ENCODE measurements around the gene TRIM10. TPM values are rescaled to one million over a fixed set of nuclear protein-coding genes. Genes with fewer than 3 reads are reported as not detected.

The TRIM10 gene
- 1.2 and 2.1 TPM in 2 replicates for total RNA-seq (2014; rRNA removed; shearing (Covaris generic))

- DNase-seq (ENCODE audit: low spot score): no peak
Observed at GRCh38 chr6:30160785-30161531, at the start of gene TRIM10. TRIM10 (minus strand) TSS chr6:30161211; CDS start chr6:30160858, 353 bp downstream.

DNA sequence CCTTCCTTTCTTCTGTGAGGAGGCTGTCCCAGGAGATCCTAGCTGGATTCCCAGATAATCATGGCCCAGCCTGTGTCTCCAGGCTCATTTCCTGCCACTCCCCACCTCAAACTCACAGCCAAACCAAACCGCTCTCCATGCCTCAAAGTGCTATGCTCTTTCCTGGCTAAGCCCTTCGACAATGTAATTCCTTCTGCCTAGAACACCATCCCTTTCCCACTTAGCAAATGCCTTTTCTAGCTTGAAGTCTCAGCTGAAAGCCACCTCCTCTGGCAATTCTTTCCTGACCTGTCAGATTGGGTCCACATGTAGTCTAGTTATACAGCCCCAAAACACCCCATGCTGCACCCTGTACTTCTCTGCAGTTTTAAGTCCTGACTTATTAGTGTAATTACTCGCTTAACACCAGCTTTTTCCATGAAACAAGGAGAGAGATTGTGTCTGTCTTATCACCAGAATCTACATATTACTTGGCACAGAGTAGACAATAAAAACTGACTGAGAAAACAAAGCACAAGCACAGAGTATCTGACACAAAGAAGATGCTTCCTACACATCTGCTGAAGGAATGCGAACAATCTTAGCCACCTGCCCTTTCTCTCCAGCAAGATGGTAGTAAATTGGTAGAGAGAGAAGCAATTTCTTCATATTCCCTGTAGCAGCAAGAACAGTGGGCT lies 46.7 kb upstream of the TRIM10 start:
- no peak for DNase-seq (ENCODE audit: low spot score)

GRCh38 chr6:30206799-30207618 lies 46.0 kb upstream of the TRIM10 start:
- peak; percentile 64 for DNase-seq (ENCODE audit: low spot score)

DNA sequence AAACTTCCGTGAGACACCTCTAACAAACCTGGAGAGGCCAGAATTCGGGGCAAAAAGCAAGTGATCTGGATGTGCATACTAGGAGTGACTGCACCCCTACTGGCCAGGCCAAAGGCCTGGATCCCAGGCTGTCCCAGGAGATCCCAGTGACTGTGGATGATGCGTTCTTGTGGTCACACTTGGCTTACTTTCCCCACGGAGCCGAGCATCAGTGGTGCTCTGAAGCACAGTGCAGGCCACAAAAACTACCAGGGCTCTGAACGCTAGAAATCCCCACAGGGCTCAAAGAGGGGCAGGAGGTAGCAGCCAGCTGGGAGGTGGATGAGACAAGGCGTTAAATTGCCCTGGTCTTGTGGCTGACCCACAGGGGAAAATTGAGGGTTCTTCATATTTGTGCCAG lies 45.1 kb upstream of the TRIM10 start:
- no peak for DNase-seq (ENCODE audit: low spot score)

DNA sequence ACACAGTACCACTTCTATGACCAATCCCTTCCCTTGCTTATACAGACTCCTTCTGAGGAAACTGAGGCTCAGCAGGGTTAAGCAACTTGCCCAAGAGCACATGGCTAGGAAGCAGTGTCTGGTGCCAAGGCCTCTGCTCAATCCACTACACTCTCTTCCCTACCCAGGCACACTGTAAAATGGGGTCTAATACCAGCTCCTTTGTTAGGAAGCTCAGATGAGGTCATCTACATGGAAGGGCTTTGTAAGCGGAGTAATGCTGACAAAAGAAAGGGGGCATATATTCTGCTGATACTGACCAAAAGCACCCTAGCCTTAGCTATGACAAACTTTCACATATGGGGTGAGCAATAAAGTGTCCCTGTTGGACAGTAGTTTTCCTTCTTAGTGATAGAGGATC lies 43.1 kb upstream of the TRIM10 start:
- DNase-seq (ENCODE audit: low spot score): no peak

DNA sequence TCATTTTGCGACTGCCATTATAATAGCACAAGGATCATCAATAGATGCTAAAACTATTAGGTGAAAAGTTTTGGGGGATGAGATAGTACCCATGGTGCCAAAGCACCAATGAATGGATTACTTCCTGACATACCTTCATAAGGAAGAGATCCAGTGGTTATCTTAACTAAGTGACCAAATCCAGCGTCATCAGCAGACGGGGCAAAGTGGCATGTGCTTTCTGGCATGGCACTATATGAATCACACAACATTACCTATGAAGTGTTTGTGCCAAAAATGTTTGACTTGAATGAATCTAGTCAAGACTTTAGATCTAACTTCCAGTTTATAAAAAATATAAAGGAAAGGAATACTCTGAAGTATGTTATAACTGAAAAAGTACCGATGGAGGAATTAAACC lies 41.4 kb upstream of the TRIM10 start:
- no peak for DNase-seq (ENCODE audit: low spot score)

GRCh38 chr6:30200551-30201281 lies 39.7 kb upstream of the TRIM10 start:
- no peak for DNase-seq (ENCODE audit: low spot score)

DNA sequence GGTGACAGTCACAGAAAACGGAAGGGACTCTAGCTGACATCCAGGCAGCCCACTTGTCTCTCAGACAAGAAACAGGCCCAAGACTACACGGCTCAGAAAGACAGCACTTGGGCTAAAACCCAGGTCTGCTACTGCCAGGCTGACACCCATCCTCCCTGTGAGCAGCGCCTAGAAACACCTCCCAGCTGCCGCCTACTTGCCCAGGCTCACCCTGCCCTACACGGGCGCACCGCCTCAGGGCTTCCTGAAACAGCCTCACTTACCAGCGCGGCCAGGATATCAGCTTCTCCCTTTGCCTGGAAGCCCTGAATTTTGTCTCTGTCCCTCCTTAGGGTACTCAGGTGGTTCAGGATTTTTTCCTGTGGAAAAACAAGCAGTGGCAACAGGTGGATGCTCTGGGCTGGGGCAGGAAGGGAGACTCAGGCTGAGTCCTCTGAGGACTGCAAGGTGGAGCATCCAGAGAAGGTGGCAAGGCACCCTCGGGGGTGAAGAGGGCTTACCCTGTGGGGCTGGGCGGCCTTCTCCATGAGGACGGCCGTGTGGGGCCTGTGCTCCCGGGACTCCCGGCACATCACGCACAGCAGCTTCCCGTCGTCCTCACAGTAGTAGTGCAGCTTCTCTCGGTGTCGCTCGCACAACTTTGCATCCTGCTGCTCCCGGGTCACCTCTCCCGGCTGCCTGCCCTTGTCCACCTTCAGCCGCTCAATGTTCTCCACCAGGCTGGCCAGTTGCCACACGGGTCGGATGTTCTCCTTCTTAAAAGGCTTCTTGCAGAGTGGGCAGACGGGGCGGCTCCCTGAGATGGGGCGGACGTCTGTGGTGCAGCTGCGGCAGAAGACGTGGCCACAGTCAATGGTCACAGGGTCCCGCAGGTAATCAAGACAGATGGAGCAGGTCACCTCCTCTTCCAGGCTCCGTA lies 37.4 kb upstream of the TRIM10 start:
- DNase-seq (ENCODE audit: low spot score): no peak

DNA sequence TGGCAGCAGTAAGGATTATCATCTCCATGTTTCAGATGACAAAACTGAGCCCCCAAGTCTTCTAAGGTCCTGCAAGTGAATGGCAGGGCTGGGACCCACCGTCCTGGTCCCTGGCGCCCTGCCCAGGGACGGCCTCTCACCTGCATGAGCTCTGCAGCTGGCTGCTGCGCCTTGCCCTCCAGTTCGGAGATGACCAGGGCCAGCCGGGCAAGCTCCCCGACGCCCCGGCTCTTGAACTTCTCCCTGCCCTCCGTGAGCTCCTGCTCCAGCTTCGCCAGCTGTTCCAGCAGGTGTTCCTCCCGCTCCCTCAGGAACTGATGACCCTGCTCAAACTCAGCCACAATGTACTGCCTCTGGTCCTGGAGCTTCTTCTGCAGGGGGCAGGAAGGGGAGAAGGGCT lies 35.4 kb upstream of the TRIM10 start:
- DNase-seq (ENCODE audit: low spot score): no peak

- DNase-seq (ENCODE audit: low spot score): no peak
Observed at GRCh38 chr6:30195951-30196350, 34.9 kb upstream of the TRIM10 start.

GRCh38 chr6:30194797-30195690 lies 34.0 kb upstream of the TRIM10 start:
- DNase-seq (ENCODE audit: low spot score): no peak

- no peak for DNase-seq (ENCODE audit: low spot score)
Observed at GRCh38 chr6:30192076-30192475, 31.1 kb upstream of the TRIM10 start.

GRCh38 chr6:30188541-30188940 lies 27.5 kb upstream of the TRIM10 start:
- DNase-seq (ENCODE audit: low spot score): no peak

- DNase-seq (ENCODE audit: low spot score): no peak
Observed at GRCh38 chr6:30185846-30186484, 25.0 kb upstream of the TRIM10 start.

DNA sequence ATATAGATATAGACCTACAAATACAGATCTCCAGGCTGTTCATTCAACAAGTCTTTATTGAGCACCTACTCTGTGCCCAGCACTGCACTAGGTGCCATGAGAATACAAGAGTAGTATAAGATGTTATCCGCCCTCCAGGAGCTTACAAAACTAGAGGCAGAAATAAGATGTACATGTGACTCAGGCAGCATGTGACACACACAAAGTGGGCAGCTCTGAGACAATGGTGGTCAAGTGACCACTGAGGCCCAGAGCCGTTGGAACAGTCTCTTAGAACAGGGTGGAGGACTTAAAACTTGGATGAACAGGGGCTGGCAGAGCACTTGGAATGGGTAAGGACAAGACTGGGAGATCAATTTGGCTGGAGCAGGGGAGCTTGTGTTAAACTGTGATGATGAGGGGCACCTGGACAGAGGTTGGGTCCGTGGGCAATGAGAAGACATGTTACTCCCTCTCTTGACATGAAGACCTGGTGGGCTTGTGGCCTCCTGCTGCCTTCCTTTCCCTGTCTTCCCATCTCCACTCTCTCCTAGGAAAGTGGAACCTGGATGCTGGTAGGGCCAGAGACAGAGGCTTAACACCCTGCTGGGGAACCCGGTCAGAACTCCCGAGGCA lies 23.5 kb upstream of the TRIM10 start:
- DNase-seq (ENCODE audit: low spot score): no peak

- no peak for DNase-seq (ENCODE audit: low spot score)
Observed at GRCh38 chr6:30180145-30180544, 19.1 kb upstream of the TRIM10 start.

DNA sequence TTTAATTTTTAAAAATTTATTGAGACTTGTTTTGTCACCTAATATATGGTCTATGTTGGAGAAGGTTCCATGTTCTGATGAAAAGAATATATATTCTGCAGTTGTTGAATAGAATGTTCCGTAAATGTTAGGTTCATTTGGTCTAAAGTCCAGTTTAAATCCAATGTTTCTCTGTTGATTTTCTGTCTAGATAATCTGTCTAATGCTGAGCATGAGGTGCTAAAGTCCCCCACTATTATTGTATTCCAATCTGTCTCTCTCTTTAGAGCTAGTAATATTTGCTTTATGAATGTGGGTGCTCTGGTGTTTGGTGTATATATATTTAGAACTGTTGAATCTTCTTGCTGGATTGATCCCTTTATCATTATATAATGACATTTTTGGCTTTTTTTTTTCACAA lies 17.8 kb upstream of the TRIM10 start:
- DNase-seq (ENCODE audit: low spot score): no peak

DNA sequence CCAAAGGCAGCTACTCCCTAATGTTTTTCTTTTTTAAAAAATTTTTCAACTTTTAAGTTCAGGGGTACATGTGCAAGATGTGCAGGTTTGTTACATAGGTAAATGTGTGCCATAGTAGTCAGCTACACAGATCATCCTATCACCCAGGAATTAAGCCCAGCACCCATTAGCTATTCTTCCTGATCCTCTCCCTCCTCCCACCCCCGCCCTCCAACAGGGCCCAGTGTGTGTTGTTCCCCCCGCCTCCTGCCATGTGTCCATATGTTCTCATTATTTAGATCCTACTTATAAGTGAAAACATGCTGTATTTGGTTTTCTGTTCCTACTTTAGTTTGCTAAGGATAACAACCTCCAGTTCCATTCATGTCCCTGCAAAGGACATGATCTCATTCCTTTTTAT lies 14.8 kb upstream of the TRIM10 start:
- no peak for DNase-seq (ENCODE audit: low spot score)

- no peak for DNase-seq (ENCODE audit: low spot score)
Observed at GRCh38 chr6:30172681-30173080, 11.7 kb upstream of the TRIM10 start.

All from HT-29 (cell line).